Tibial nerve (tissue), 4 donors: ENCODE measurements around the gene RAPH1. TPM values are rescaled to one million over a fixed set of nuclear protein-coding genes. Genes with fewer than 3 reads are reported as not detected.

ENCODE experiments used
- DNase-seq, 2 donors: peaks; one replicate each; pipeline ENCODE4 v3.0.0-alpha.2; 2019; ENCODE audit warnings: low spot score in 2 of 2
- H3K27ac ChIP-seq, 4 donors: fragments of 200-600 bp; sonication (generic) in 3 of 4; one replicate each; pipeline ENCODE4 v1.5.1; 2017 to 2019; ENCODE audit warnings: mild to moderate bottlenecking in 1 of 4
- H3K27me3 ChIP-seq, 2 donors: fragments of 200-600 bp; sonication (generic) in 1 of 2; one replicate each; pipeline versions ENCODE4 v1.5.1 to v1.6.0; 2017 to 2019
- H3K36me3 ChIP-seq, 3 donors: fragments of 200-600 bp; sonication (generic); one replicate each; pipeline ENCODE4 v1.5.1; 2018 to 2019
- H3K4me1 ChIP-seq, 4 donors: fragments of 200-600 bp; sonication (generic) in 3 of 4; one replicate each; pipeline ENCODE4 v1.5.1; 2017 to 2019
- H3K4me3 ChIP-seq, 4 donors: fragments of 200-600 bp; sonication (generic) in 3 of 4; one replicate each; pipeline ENCODE4 v1.5.1; 2017 to 2019; ENCODE audit warnings: mild to moderate bottlenecking in 1 of 4, moderate library complexity in 1 of 4
- H3K9me3 ChIP-seq, 4 donors: fragments of 200-600 bp; sonication (generic) in 3 of 4; one replicate each; pipeline ENCODE4 v1.5.1; 2017 to 2019
- EP300 ChIP-seq, 2 donors: sonication (generic); formaldehyde crosslinking; IDR thresholded peaks; one replicate each; pipeline ENCODE4 v1.6.1; 2017; ENCODE audit warnings: antibody characterized with exemption in 2 of 2, mild to moderate bottlenecking in 1 of 2
- POLR2A ChIP-seq, 2 donors: fragments of 450-650 bp; IDR thresholded peaks; one replicate each; pipeline ENCODE4 v1.6.1; 2017; ENCODE audit warnings: antibody characterized with exemption in 2 of 2, mild to moderate bottlenecking in 2 of 2, moderate library complexity in 2 of 2
- WGBS, 2 donors: methylation state at CpG; one replicate each; pipeline ENCODE4 v1.1.5; 2018; 5-methylcytosine and 5-hydroxymethylcytosine counted together
- total RNA-seq, 4 donors: library from RNA; depleted of rRNA; stranded (reverse); fragments of >200 nt; gene quantifications; one replicate each; pipeline ENCODE4 v1.1.0, GENCODE V29; 2016
- TF ChIP-seq, protein P1 (sequence below), 5 experiments: fragments of 200-600 bp in 3 of 5; fragments of 450-650 bp in 2 of 5; sonication (generic) in 3 of 5; IDR thresholded peaks; one replicate each; pipeline ENCODE4 v1.5.1; 2016 to 2019; ENCODE audit warnings: antibody characterized with exemption in 5 of 5, mild to moderate bottlenecking in 3 of 5, moderate library complexity in 2 of 5

Gene RAPH1
- total RNA-seq, 4 donors from 2014 or later = 35.4 to 60.0 (median 44.4) TPM

DNA sequence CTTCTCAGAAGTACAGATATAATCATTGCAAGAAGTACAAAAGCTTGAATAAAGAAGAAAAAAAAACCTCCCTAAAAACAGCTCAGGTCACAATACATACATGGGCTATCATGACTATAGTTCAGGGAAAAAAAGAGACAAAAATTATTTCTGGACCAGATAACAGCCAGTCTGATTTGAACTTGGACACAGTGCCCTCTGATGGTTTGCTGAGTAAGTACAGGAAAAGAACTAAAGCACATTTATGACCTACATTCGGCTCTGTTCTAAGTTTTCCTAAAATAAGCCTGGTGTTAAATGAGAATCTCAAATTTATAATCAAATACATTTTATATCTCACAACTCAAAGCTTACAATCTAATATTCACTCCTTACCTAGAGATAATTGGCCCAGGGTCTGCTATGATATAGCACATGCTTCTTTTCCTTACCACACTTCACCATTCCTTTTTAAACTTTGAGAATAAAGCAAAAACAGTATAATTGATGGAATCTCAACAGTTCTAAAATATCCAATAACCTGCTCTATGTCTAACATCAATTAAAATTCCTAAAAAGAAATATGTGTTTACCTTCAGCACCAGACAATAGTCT is 81.1 kb downstream of the RAPH1 start:
- H3K9me3 ChIP-seq = no peaks in the 10 kb centered on the region
- TF ChIP-seq POLR2A (IDR thresholded peaks at IDR 0.05) (no peak), EP300 (IDR thresholded peaks at IDR 0.05) (no peak)
- TF ChIP-seq, protein P1, sequence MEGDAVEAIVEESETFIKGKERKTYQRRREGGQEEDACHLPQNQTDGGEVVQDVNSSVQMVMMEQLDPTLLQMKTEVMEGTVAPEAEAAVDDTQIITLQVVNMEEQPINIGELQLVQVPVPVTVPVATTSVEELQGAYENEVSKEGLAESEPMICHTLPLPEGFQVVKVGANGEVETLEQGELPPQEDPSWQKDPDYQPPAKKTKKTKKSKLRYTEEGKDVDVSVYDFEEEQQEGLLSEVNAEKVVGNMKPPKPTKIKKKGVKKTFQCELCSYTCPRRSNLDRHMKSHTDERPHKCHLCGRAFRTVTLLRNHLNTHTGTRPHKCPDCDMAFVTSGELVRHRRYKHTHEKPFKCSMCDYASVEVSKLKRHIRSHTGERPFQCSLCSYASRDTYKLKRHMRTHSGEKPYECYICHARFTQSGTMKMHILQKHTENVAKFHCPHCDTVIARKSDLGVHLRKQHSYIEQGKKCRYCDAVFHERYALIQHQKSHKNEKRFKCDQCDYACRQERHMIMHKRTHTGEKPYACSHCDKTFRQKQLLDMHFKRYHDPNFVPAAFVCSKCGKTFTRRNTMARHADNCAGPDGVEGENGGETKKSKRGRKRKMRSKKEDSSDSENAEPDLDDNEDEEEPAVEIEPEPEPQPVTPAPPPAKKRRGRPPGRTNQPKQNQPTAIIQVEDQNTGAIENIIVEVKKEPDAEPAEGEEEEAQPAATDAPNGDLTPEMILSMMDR (IDR thresholded peaks at IDR 0.05) = peak; percentile 50 to 75 (median 64)
- peak overlapping the region in 1 of 4 donors; percentile 36 for H3K27ac ChIP-seq
- peaks cover 0 to 49% (median 3%) of the 10 kb centered on the region in 3 donors for H3K36me3 ChIP-seq
- H3K27me3 ChIP-seq = no peaks in the 10 kb centered on the region
- H3K4me1 ChIP-seq = peaks cover 0 to 23% (median 0%) of the 10 kb centered on the region in 4 donors
- WGBS, 2 donors = 6% methylated on average over 1 of the region's 1 CpG
- DNase-seq = peak in 1 of 2 donors; percentile 54
- no peak overlapping the region for H3K4me3 ChIP-seq

DNA sequence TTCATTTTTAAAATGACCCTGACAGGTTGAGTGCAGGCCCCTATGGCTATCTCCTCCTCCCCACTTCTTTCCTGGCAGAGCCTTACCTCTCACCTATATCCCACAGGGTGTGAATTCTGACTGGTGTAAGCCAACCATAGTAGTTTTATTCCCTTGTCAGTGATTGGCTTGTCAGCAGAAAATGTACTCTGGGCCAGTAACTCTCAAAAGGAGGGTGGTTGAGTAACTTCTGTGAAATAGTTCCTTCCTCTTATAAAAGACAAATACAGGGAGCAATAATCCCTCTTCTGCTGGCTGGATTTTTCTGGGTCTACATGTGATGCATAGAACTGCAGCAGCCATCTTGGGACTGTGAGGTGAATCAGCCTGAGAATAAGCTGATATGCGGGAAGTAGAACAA is 83.4 kb downstream of the RAPH1 start:
- WGBS, 2 donors = 97 to 100% methylated on average over 1 of the region's 1 CpG
- Histone ChIP-seq H3K27me3 (no peaks in the 10 kb centered on the region), H3K9me3 (no peaks in the 10 kb centered on the region), H3K27ac (no peak overlapping the region), H3K36me3 (peaks cover 0 to 42% (median 3%) of the 10 kb centered on the region in 3 donors), H3K4me3 (no peak overlapping the region), H3K4me1 (peaks cover 0 to 23% (median 0%) of the 10 kb centered on the region in 4 donors)
- DNase-seq = no peak
- TF ChIP-seq, protein P1 (IDR thresholded peaks at IDR 0.05) = no peak
- TF ChIP-seq EP300 (IDR thresholded peaks at IDR 0.05) = no peak
- no peak for TF ChIP-seq POLR2A (IDR thresholded peaks at IDR 0.05)

DNA sequence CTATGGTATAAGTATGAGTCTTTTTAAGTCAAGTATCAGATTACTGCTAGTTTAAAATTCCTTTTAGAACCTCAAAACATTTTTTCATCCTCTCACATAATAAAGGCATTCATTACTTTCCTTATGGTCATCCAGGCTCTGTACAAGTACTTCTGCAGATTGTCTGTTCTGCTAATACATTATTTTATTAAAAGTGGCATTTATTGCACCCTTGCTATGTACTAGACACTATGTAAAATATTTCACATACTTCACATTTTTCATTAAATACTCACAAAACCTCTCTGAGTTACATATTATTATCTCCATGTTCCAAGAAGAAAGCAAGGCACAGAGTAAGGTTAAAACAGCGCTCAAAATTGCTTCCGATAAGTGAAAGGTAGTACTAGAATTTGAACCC is 84.1 kb downstream of the RAPH1 start:
- WGBS, 2 donors = 80 to 81% methylated on average over 2 of the region's 2 CpGs
- no peak overlapping the region for H3K27ac ChIP-seq
- no peak overlapping the region for H3K4me3 ChIP-seq
- H3K4me1 ChIP-seq = peaks cover 0 to 23% (median 0%) of the 10 kb centered on the region in 4 donors
- H3K27me3 ChIP-seq = no peaks in the 10 kb centered on the region
- H3K9me3 ChIP-seq = no peaks in the 10 kb centered on the region
- no peak for DNase-seq
- TF ChIP-seq EP300 (IDR thresholded peaks at IDR 0.05) = no peak
- TF ChIP-seq, protein P1 (IDR thresholded peaks at IDR 0.05) = no peak
- no peak for TF ChIP-seq POLR2A (IDR thresholded peaks at IDR 0.05)
- peaks cover 0 to 48% (median 3%) of the 10 kb centered on the region in 3 donors for H3K36me3 ChIP-seq

DNA sequence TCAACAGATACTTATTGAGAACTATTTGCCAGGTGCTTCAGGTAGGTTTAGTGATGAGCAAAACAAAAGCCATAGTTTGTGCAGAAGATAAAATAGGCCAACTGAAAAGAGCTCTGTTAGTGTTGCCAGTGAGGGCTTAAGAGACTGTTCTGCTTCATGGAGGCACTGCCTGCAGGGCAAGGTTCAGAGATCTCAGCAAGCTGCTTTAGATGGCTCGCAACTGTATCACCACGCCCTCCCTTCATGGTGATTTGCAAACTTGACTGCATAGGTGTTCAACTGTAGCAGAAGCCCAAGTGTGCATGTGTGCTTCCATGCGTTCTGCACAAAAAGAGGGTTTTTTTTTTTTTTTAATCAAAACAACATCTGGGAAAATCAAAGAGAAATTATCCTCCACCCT is 84.5 kb downstream of the RAPH1 start:
- WGBS, 2 donors = 70 to 84% methylated on average over 3 of the region's 3 CpGs
- TF ChIP-seq, protein P1 (IDR thresholded peaks at IDR 0.05) = no peak
- TF ChIP-seq POLR2A (IDR thresholded peaks at IDR 0.05) = no peak
- TF ChIP-seq EP300 (IDR thresholded peaks at IDR 0.05) = no peak

DNA sequence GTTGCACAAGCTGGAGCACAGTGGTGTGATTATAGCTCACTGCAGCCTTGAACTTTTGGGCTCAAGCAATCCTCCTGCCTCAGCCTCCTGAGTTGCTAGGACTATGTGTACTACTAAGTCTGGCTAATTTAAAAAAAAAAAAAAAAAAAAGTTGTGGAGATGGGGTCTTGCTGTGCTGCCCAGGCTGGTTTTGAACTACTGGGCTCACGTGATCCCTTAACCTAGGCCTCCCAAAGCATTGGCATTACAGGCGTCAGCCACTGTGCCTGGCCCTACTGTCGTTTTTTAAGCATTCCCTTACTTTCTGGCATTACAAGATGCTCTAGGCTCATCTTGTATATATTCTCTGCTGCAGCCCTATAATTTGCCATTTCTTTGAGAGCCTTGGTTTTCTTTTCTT is 88.3 kb downstream of the RAPH1 start:
- H3K4me3 ChIP-seq = no peak overlapping the region
- no peak overlapping the region for H3K27ac ChIP-seq
- H3K27me3 ChIP-seq = no peaks in the 10 kb centered on the region
- peaks cover 0 to 71% (median 3%) of the 10 kb centered on the region in 3 donors for H3K36me3 ChIP-seq
- WGBS, 2 donors = 96 to 97% methylated on average over 3 of the region's 3 CpGs
- no peaks in the 10 kb centered on the region for H3K9me3 ChIP-seq
- no peak for TF ChIP-seq EP300 (IDR thresholded peaks at IDR 0.05)
- TF ChIP-seq, protein P1 (IDR thresholded peaks at IDR 0.05) = no peak
- TF ChIP-seq POLR2A (IDR thresholded peaks at IDR 0.05) = no peak
- H3K4me1 ChIP-seq = peaks cover 0 to 5% (median 0%) of the 10 kb centered on the region in 4 donors
- DNase-seq = no peak

More for the DNA sequence above, 84.5 kb downstream of the RAPH1 start:
- peaks cover 0 to 52% (median 3%) of the 10 kb centered on the region in 3 donors for H3K36me3 ChIP-seq
- H3K4me3 ChIP-seq = no peak overlapping the region
- H3K27me3 ChIP-seq = no peaks in the 10 kb centered on the region
- peaks cover 0 to 23% (median 0%) of the 10 kb centered on the region in 4 donors for H3K4me1 ChIP-seq
- DNase-seq = no peak
- no peaks in the 10 kb centered on the region for H3K9me3 ChIP-seq
- no peak overlapping the region for H3K27ac ChIP-seq
